SU-DHL-6 (cell line): ENCODE measurements around the gene CLEC14A.

ENCODE experiments used
- H2AFZ ChIP-seq: fragments of 200-600 bp; sonication (generic); 2 replicates; pipeline ENCODE4 v1.6.1; 2014; ENCODE audit warnings: low read depth, mild to moderate bottlenecking, moderate library complexity, mixed read lengths, antibody characterized with exemption, low read length; ENCODE audit not compliant: severe bottlenecking
- H3F3A ChIP-seq: fragments of 200-600 bp; shearing (Covaris generic); 2 replicates; pipeline ENCODE4 v1.6.0; 2016; ENCODE audit warnings: antibody characterized with exemption, mild to moderate bottlenecking; ENCODE audit not compliant: insufficient read depth
- H3K27ac ChIP-seq: fragments of 200-600 bp; sonication (generic); 2 replicates; pipeline ENCODE4 v1.5.1; 2016; ENCODE audit warnings: low read depth, mild to moderate bottlenecking, low read length, moderate library complexity, mixed read lengths
- H3K27me3 ChIP-seq: fragments of 200-600 bp; sonication (generic), shearing (Covaris generic); 2 replicates; pipeline ENCODE4 v1.6.0; 2014; ENCODE audit warnings: mild to moderate bottlenecking, low read length
- H3K36me3 ChIP-seq: fragments of 200-600 bp; sonication (generic); 2 replicates; pipeline ENCODE4 v1.6.1; 2014; ENCODE audit warnings: mild to moderate bottlenecking, low read length, mixed read lengths
- H3K4me2 ChIP-seq: fragments of 300-600, 200-600 bp; shearing (Covaris generic), sonication (generic); 2 replicates; pipeline ENCODE4 v1.6.0; 2014; ENCODE audit warnings: low read length, low read depth, mild to moderate bottlenecking; ENCODE audit not compliant: poor library complexity, severe bottlenecking
- H3K4me3 ChIP-seq: fragments of 200-600 bp; sonication (generic); 2 replicates; pipeline ENCODE4 v1.5.1; 2014; ENCODE audit warnings: antibody characterized with exemption, low read length, mild to moderate bottlenecking, mixed read lengths; ENCODE audit not compliant: insufficient read depth, poor library complexity, severe bottlenecking
- H3K79me2 ChIP-seq: fragments of 200-600 bp; sonication (generic); 2 replicates; pipeline ENCODE4 v1.6.1; 2014; ENCODE audit warnings: mild to moderate bottlenecking, low read length, moderate library complexity; ENCODE audit not compliant: insufficient read depth
- H3K9ac ChIP-seq: fragments of 200-600 bp; sonication (generic); 2 replicates; pipeline ENCODE4 v1.7.0; 2014; ENCODE audit warnings: mild to moderate bottlenecking, low read length
- H3K9me2 ChIP-seq: fragments of 200-600 bp; sonication (generic); replicated peaks from 2 replicates; pipeline ENCODE4 v1.6.1; 2014; ENCODE audit warnings: low read length; ENCODE audit not compliant: insufficient read depth
- H3K9me3 ChIP-seq: fragments of 200-600 bp; sonication (generic); 2 replicates; pipeline ENCODE4 v1.6.1; 2014; ENCODE audit warnings: low read length, mixed read lengths; ENCODE audit not compliant: insufficient read depth
- H4K20me1 ChIP-seq: fragments of 200-600 bp; sonication (generic); 2 replicates; pipeline ENCODE4 v1.6.1; 2014; ENCODE audit warnings: low read depth, mild to moderate bottlenecking, antibody characterized with exemption, low read length, moderate library complexity, mixed read lengths
- CTCF ChIP-seq: fragments of 200-600 bp; sonication (generic); IDR thresholded peaks from one replicate; pipeline ENCODE4 v1.5.1; 2017; ENCODE audit warnings: antibody characterized with exemption, mild to moderate bottlenecking, low read length, moderate library complexity; ENCODE audit not compliant: insufficient read depth, poor library complexity, severe bottlenecking
- EZH2phosphoT487 ChIP-seq: fragments of 200-600 bp; sonication (generic), shearing (Covaris generic); conservative IDR thresholded peaks from 2 replicates; pipeline ENCODE4 v1.6.1; 2018; ENCODE audit warnings: mild to moderate bottlenecking, antibody characterized with exemption, low read length, moderate library complexity, mixed read lengths

CLEC14A gene

GRCh38 chr14:38204719-38205115 lies 51.2 kb downstream of the CLEC14A start:
- no peak overlapping the region for H3K27ac ChIP-seq
- no peak overlapping the region for H3K9ac ChIP-seq
- H2AFZ ChIP-seq: no peak overlapping the region
- H3K27me3 ChIP-seq: no peaks in the 10 kb centered on the region
- no peaks in the 10 kb centered on the region for H4K20me1 ChIP-seq
- no peaks in the 10 kb centered on the region for H3F3A ChIP-seq
- no peaks in the 10 kb centered on the region for H3K79me2 ChIP-seq
- no peaks in the 10 kb centered on the region for H3K36me3 ChIP-seq
- H3K4me2 ChIP-seq: no peak overlapping the region
- H3K9me2 ChIP-seq: no peaks in the 10 kb centered on the region; the same call in 1 of the 2 replicates
- TF ChIP-seq EZH2phosphoT487 (no peak), CTCF (no peak)
- H3K9me3 ChIP-seq: peaks cover 4% of the 10 kb centered on the region; the same call in 1 of the 2 replicates
- H3K4me3 ChIP-seq: no peak overlapping the region
